Caco-2 (cell line): ENCODE measurements around the gene SLC4A9. TPM values are rescaled to one million over a fixed set of nuclear protein-coding genes. Genes with fewer than 3 reads are reported as not detected.

ENCODE experiments used
- BruUV-seq: library from RNA; stranded (reverse); fragments of 400-500 nt; replicated peaks from 2 replicates; lab custom pipeline; 2021; lab: Mats Ljungman, UMichigan
- CTCF ChIA-PET: fragments of 300-600 bp; sonication (Branson Sonifier 250); formaldehyde crosslinking; loops from one replicate; lab custom pipeline; 2022; ENCODE audit warnings: antibody characterized with exemption; lab: Charles Lee
- POLR2A ChIA-PET: fragments of 300-600 bp; sonication (Branson Sonifier 250); formaldehyde crosslinking; loops from one replicate; lab custom pipeline; 2022; ENCODE audit warnings: antibody characterized with exemption; lab: Charles Lee
- DNase-seq, 2 experiments: peaks; one replicate each; pipeline versions ENCODE4 v3.0.0 to v3.0.0-alpha.2; 2020 to 2022
- H3K27me3 ChIP-seq: replicated peaks from 2 replicates; pipeline ENCODE4 v1.6.0; 2011; ENCODE audit warnings: low read length; ENCODE audit not compliant: control insufficient read depth, insufficient read depth
- H3K36me3 ChIP-seq: 2 replicates; pipeline ENCODE4 v1.5.1; 2011; ENCODE audit warnings: low read length; ENCODE audit not compliant: control insufficient read depth, insufficient read depth
- H3K4me1 ChIP-seq: fragments of 250-450 bp; sonication (Bioruptor Pico); 2 replicates; pipeline ENCODE4 v1.5.1; 2020; ENCODE audit warnings: mild to moderate bottlenecking
- H3K4me3 ChIP-seq: 2 replicates; pipeline ENCODE4 v1.5.1; 2011; ENCODE audit warnings: low read depth, mild to moderate bottlenecking, control low read depth, low read length
- H3K9me3 ChIP-seq: fragments of 250-450 bp; sonication (Bioruptor Pico); 2 replicates; pipeline ENCODE4 v1.5.1; 2020; ENCODE audit warnings: mild to moderate bottlenecking, moderate library complexity
- H3K27ac Mint-ChIP-seq: one replicate; pipeline ENCODE4 v1.8.0; 2022; ENCODE audit warnings: mixed read lengths; ENCODE audit not compliant: unreplicated experiment
- H3K27me3 Mint-ChIP-seq: one replicate; pipeline ENCODE4 v1.8.0; 2022; ENCODE audit warnings: mixed read lengths; ENCODE audit not compliant: insufficient read depth, unreplicated experiment
- H3K36me3 Mint-ChIP-seq: one replicate; pipeline ENCODE4 v1.8.0; 2022; ENCODE audit warnings: mild to moderate bottlenecking, mixed read lengths; ENCODE audit not compliant: insufficient read depth, unreplicated experiment
- H3K4me1 Mint-ChIP-seq: one replicate; pipeline ENCODE4 v1.8.0; 2022; ENCODE audit warnings: low read depth, mixed read lengths; ENCODE audit not compliant: unreplicated experiment
- H3K4me3 Mint-ChIP-seq: one replicate; pipeline ENCODE4 v1.8.0; 2022; ENCODE audit warnings: mild to moderate bottlenecking, moderate library complexity, mixed read lengths; ENCODE audit not compliant: unreplicated experiment
- H3K9me3 Mint-ChIP-seq: one replicate; pipeline ENCODE4 v1.8.0; 2022; ENCODE audit warnings: mixed read lengths; ENCODE audit not compliant: unreplicated experiment
- CTCF ChIP-seq, 2 experiments: fragments of 200-600 bp in 1 of 2; IDR thresholded peaks; 1 replicate in 1 of 2; 2 replicates in 1 of 2; pipeline versions ENCODE4 v1.5.1 to v1.8.0; 2011 to 2022; ENCODE audit warnings: antibody characterized with exemption in 1 of 2, control low read depth in 1 of 2, inconsistent platforms in 1 of 2, low read depth in 1 of 2, low read length in 1 of 2, mild to moderate bottlenecking in 1 of 2, moderate library complexity in 1 of 2; ENCODE audit not compliant: insufficient read depth in 1 of 2, severe bottlenecking in 1 of 2, unreplicated experiment in 1 of 2
- intact Hi-C: fragments of 100-400 bp; cut with micrococcal nuclease; formaldehyde crosslinking; loops from one replicate; pipeline ENCODE4 v1.10.0; 2022; ENCODE audit not compliant: unreplicated experiment
- total RNA-seq: library from RNA; stranded (reverse); gene quantifications from 2 replicates; pipeline ENCODE4 v1.2.3, GENCODE V29; 2022

Gene SLC4A9
- total RNA-seq, 1 experiment from 2014 or later: 0.11 TPM

DNA sequence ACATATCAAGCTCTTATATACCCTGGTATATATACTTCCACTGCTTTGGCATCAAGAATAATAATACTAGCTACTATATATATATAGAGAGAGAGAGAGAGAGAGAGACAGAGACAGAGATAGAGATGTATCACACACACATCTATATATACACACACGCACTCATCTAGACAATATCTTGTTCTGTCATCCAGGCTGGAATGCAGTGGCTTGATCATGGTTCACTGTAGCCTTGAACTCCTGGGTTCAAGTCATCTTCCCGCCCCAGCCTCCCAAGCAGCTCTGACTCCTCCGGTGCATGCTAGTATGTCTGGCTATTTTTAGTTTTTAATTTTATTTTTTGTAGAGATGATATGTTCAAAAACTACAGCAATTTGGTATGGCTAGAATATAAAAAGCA lies 64.1 kb downstream of the SLC4A9 start:
- Histone ChIP-seq H3K9me3 (no peaks in the 10 kb centered on the region), H3K36me3 (peaks cover 1% of the 10 kb centered on the region; the same call in 1 of the 2 replicates), H3K27me3 (no peaks in the 10 kb centered on the region), H3K4me3 (no peak overlapping the region), H3K4me1 (0 out of 2 replicates have a peak, but pooled peaks cover 5% of the 10 kb centered on the region)
- no peak for TF ChIP-seq CTCF (IDR thresholded peaks at IDR 0.05; ENCODE audit: insufficient read depth in 1 of 2, low read depth in 1 of 2, low read length in 1 of 2, severe bottlenecking in 1 of 2, unreplicated experiment in 1 of 2)
- no TSS peak for BruUV-seq
- ChIA-PET POLR2A (no interaction called here), CTCF (no interaction called here)
- no peak for DNase-seq
- H3K4me1 Mint-ChIP-seq: peaks cover 19% of the 10 kb centered on the region
- no peaks in the 10 kb centered on the region for H3K9me3 Mint-ChIP-seq
- intact Hi-C loops: no loop called here
- peaks cover 35% of the 10 kb centered on the region for H3K36me3 Mint-ChIP-seq
- no peak overlapping the region for H3K4me3 Mint-ChIP-seq
- H3K27ac Mint-ChIP-seq: no peak overlapping the region
- no peaks in the 10 kb centered on the region for H3K27me3 Mint-ChIP-seq

Other genes with a start within 250 kb of the SLC4A9 start
- gene PURA, start 246.1 kb upstream of the SLC4A9 start, total RNA-seq: 14.5 and 15.2 TPM in 2 replicates
- 3.7 TPM in 2 replicates for gene IGIP, start 234.3 kb upstream of the SLC4A9 start, total RNA-seq
- 93.5 and 102 TPM in 2 replicates for gene CYSTM1, start 185.0 kb upstream of the SLC4A9 start, total RNA-seq
- gene PFDN1, start 57.1 kb upstream of the SLC4A9 start, total RNA-seq: 81.1 and 82.3 TPM in 2 replicates
- gene HBEGF, start 13.6 kb upstream of the SLC4A9 start, total RNA-seq: 5.2 and 5.8 TPM in 2 replicates
- gene ANKHD1, start 41.6 kb downstream of the SLC4A9 start, total RNA-seq: 130 and 134 TPM in 2 replicates
- gene EIF4EBP3, start 187.5 kb downstream of the SLC4A9 start, total RNA-seq: 7.6 and 8.0 TPM in 2 replicates
- gene SRA1, start 197.3 kb downstream of the SLC4A9 start, total RNA-seq: 44.0 and 50.3 TPM in 2 replicates
- gene APBB3, start 204.4 kb downstream of the SLC4A9 start, total RNA-seq: 23.4 and 25.1 TPM in 2 replicates
- gene SLC35A4, start 204.6 kb downstream of the SLC4A9 start, total RNA-seq: 79.5 and 91.3 TPM in 2 replicates